GM12873 (cell line): ENCODE measurements around the gene PDP2.

Experiments used
- CTCF ChIP-seq: IDR thresholded peaks from 2 replicates; pipeline ENCODE4 v1.5.1; 2012; ENCODE audit warnings: low read depth, mild to moderate bottlenecking, moderate library complexity, low read length, control low read depth; ENCODE audit not compliant: insufficient read depth; ENCODE audit errors: missing control alignments

PDP2 gene

GRCh38 chr16:66880288-66881013 is at the start of gene PDP2:
PDP2 (plus strand) TSS chr16:66880515; CDS start chr16:66884285, 3,770 bp downstream.
- no peak for TF ChIP-seq CTCF

- no peak for TF ChIP-seq CTCF
These were observed 48.1 kb upstream of the PDP2 start for GRCh38 chr16:66832190-66832589.

GRCh38 chr16:66832661-66833305 is 47.5 kb upstream of the PDP2 start:
- no peak for TF ChIP-seq CTCF

GRCh38 chr16:66834746-66835145 is 45.6 kb upstream of the PDP2 start:
- TF ChIP-seq CTCF, result no peak

- no peak for TF ChIP-seq CTCF
These were observed 39.4 kb upstream of the PDP2 start for GRCh38 chr16:66840883-66841282.

- TF ChIP-seq CTCF, result no peak
These were observed 38.9 kb upstream of the PDP2 start for GRCh38 chr16:66841366-66841765.

- TF ChIP-seq CTCF, result no peak
These were observed 37.5 kb upstream of the PDP2 start for GRCh38 chr16:66842765-66843164.
